CD4-positive, alpha-beta T cell treated with Interleukin-21 for 1 hour (primary cell): Measurements from ENCODE around the gene RUNX1.

Experiments used
- DNase-seq: peaks from one replicate; pipeline ENCODE4 v3.0.0-alpha.2; 2020

Gene RUNX1

DNA sequence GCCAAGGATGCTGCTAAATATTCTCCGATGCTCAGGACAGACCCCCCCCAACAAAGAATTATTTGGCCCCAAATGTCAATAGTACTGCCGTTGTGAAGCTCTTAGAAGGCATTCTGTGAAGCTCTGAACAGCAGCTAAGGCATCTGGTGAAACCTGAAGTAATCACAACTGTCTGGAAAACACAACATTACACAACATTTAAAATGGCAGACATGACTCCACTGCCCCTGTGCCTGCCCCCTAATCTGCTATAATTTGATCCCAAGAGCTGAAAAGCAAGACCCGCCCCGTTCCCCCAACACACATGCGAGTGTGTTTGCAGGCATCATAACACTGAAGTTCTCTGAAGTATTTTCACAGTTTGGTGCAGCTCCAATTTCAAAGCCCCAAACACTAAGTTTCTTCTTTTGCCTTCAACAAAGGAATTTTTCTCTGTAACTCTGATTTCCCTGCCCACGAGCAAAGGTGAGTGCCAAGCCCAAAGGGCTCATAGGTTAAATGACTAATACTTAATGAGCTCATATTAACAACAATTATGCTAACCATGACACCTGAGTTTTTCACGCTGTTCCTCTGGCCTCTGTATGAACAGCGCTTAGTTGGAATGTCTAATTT, 251.1 kb downstream of the RUNX1 start:
- no peak for DNase-seq

DNA sequence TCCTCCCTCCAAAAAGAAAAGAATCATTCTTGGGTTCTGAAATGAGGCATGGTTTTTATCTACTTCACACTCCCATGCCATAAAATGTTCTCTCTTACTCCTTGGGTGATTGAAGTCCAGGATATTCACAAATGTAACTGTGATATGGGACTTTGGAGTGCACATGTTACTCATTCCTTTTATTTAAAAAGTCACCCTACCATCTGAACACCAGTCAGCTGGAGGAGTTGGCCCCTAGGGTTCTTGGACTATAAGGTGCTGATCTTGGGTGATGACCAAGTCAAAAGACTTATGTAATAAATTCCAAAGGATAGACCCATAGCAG, 251.9 kb downstream of the RUNX1 start:
- no peak for DNase-seq

DNA sequence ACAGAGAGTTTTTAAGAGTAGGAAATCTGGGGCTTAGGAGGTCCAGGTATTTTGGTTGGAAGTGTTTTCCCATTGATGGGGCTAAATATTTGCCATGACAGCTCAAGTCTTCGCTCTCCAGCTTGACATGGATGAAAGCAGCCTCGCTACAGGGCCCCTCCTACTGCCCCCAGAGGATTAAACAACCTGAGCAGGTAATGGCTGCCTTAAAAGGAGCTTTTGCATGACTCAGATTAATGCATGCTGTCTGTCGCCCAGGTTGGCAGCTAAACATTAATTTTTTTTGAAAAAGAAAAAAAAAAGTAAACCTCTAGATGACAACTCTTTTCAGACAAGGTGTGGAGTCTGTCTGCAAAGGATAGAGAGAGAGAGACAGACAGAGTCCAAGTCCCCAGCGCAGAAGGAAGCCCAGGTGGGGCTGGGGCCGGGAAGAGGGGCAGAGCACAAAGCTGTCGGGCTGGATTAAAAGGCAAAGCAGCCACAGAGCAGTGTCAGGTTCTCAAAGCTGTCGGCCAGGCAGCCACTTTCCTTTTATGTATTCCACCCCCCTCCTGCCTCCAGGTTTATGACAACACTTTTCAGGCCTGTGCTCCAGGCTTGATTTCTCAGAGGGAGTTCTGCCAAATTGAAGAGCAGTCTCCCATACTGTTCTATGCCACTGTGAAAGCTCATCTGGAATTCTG, 252.4 kb downstream of the RUNX1 start:
- DNase-seq: no peak

DNA sequence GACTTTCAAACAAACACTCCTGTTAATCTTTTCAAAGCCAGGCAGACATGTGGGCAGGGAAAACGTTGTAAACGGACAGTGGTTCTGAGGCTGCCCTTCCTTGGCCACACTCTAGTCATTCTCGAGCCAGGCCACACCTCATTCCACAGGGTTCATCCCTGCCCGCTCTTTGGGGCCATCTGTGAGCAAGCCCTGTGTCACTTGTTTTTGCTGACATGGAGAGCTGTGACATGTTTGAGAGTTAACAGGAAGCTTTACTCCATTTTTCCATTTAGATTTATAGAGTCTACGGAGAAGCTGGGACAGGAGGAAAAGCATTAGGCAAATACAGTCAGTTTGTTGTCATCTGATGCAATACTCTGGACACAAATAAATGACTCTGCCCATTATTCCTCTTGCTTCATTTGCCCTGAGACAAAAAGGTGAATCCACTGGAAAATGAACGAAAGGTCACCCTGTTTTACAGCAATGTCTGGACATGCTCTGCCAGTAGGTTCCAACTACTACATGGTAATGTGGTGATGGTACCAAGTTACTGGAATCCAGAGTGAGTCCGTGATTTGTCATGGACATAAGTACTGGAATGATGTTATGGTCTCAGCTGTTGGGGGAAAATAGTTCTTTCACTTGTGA, 253.4 kb downstream of the RUNX1 start:
- no peak for DNase-seq

DNA sequence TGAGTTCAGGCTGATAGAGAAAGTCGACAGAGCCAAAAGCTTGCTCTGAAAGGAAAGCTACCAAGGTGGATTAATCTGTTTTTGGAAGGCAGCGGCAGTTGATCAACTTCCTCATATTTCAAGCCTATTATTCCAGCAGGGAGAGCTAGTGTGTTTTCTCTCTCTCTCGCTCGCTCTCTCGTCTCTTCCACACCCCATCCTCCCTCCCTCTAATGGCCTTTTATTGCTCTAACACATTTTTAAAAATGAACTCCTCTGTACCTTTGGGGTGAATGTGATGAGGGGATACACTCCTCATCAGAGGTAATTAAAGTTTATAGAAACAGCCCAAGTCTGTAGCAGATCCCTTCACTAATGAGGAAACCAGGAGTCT, 253.9 kb downstream of the RUNX1 start:
- DNase-seq: no peak

DNA sequence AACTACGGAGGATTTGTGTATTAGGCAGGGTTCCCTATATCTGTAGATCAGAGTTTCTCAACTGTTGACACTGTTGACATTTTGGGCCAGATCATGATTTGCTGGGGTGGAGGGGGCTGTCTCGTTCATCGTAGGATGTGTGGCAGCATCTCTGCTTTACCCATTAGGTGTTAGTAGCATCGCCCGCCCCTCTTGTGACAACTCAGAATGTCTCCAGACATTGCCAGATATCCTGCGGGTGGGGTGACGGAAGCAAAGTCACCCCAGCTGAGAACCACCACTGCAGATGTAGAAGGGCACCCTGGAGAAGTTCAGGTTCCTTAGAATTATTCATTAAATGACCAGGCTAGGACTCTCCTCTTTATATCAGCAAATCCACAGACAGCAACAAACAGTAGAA, 254.4 kb downstream of the RUNX1 start:
- no peak for DNase-seq

DNA sequence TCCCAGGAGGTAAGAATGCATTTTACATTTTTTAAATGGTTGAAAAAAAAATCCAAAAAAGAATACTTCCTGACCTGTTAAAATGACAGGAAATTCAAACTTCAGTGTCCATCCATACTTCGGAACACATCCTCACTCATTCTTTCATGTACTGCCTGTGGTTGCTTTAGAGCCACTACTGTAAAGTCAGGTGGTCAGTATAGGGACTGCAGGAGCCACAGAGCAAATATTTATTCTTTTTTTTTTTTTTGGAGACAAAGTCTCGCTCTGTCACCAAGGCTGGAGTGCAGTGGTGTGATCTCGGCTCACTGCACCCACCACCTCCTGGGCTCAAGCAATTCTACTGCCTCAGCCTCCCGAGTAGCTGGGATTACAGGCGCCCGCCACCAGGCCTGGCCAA, 255.6 kb downstream of the RUNX1 start:
- no peak for DNase-seq

DNA sequence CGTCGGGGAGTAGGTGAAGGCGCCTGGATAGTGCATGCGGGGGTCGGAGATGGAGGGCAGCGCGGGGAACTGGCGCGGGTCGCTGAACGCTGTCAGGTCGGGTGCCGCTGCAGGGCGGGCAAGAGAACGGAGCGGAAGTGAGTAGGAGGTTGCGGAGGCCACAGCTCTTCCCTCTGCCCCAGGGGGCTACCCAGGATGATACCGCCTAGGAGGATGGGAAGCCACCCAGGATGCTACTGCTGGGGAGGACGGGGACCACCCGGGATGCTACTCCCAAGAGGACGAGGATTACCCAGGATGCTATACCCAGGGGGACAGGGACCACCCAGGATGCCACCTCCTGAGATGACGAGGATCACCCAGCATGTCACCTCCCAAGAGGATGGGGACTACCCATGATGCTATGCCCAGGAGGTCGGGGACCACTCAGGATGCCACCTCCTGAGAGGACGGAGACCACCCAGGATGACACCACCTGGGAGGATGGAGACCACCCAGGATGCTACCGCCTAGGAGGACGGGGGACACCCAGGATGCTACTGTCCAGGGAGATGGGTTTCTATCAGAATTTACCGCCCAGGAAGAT, 256.5 kb downstream of the RUNX1 start:
- DNase-seq: no peak

DNA sequence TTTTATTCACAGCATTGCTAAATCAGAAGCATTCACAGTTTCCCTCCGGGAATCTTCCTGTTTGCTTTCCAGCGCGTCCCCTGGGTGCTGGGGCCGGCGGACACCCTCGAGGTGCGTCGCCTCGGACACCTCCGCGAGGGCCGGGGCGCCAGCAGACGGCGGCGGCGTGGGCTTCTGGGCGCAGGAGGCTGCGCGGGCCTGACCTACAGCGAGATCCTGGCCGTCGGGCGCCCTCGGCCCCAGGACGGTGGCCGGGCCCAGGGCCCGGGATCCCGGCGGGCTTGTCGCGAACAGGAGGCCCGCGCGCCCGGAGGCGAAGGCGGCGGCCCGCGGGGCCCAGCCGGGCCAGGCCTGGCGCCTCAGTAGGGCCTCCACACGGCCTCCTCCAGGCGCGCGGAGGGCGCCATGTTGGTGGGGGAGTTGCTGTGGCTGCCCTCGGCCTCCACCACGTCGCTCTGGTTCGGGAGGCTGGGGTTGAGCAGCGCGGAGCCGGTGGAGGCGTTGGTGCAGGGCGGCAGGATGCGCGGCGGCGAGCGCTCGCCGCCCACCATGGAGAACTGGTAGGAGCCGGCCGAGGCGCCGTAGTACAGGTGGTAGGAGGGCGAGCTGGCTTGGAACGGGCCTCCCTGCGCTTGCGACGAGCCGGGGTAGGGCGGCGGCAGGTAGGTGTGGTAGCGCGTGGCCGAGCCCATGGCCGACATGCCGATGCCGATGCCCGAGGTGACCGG, 257.2 kb downstream of the RUNX1 start:
- DNase-seq: no peak

DNA sequence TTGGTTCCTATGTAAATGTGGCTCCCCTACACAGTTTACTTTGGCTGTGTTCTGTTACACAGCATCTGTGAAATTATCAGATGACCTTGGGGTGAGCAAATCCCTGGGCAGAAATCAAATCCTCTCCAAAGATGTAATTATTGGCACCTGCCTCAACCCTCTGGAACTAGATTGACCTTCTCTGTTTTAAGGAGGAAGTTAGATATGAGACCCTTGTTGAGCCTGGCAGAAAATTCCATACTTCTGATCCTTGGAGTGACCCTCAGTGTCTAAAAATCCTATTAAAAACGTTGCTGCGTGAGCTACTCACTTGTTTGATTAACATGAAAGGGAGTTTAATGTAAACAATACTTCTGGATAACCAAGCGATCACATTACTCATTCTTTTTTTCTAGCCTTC, 258.3 kb downstream of the RUNX1 start:
- DNase-seq: no peak

DNA sequence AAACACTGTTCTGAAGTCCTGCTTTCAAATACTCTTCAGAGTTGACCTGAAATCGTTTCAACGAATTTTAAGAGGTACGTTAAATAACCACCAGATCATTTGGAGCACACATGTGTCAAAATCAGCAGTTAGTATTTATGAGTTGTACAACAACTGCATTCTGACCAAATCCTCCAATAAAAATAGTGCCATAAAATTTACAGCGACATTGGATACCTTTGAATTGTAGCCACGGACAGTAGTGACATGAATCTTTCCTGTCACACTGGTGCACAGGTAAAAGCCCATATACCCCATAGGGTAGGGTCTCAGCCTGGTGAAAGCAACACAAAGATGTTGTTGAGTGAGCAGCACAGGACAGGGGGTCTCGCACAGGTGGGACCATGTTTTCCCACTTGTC, 258.8 kb downstream of the RUNX1 start:
- DNase-seq: no peak

DNA sequence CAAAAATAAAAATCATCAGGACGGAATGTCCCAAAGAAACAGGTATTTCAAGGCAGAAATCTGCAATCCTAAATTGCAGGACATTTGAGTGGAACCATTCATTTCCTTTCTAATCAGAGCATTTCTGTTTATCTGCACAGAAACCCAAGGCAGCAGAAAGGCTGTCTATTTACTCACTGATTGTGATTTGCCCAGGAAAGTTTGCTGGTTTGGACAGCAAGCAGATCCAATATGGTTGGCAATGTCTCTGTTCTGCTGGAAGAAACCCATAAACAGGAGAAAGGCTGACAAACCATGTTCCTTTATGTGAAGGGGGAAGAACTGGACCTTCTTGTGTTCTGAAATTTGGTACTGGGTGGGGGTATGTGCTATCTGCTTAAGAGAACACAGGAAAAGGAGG, 260.2 kb downstream of the RUNX1 start:
- DNase-seq: no peak

DNA sequence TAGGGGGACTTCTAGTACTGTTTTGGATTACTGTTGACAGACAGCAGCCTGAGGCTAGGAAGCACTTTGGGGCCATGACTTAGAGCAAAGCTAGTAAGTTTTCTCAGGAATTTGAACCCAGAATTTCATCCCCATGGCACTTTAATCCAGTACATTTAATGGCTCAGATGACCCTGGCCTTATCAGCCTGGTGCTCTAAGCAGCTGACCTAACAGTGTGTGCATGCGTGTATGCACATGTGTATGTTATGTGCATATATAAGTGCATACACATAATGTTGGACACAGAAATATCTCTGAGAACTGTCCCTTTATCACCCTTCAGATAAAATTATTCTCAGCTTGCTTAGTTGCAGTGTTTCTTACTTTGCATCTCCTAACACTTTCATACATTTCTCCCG, 265.3 kb downstream of the RUNX1 start:
- no peak for DNase-seq

DNA sequence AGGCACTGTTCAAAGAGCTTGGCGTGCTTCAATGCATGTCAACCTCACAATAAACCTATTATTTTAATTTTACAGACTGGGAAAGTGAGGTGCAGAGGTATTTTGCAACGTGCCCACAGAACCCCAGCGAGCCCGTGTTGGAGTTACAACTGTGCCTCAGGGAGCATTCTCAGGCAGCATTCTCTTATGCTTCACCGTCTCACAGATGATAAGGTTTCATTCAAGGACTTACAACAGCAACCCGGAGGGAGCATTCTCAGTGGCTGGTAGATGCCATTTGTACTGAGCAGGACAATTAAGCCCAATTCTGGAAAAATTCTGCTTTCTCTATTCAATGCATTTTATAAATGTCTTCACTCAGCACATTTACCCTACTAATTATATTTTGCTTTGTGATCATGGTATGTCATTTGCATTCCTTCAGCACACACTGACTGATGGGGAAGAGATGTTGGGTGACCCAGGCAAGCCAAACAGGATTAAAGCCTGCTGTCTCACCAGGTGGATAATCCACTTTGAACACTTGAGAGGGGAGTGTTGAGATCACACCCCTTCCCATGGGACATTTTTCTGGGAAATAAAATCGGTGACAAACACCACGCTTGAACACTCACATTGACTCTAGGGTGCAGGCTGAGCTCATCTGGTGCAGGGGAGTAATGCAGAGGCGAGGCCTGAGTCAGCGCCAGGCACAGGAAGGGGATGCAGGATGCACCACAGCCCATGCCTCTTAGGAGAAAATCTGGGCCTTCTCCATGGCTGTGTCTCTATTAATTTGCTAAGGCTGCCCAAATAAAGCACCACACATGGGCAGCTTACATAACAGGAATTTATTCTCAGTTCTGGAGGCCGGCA, 266.4 kb downstream of the RUNX1 start:
- no peak for DNase-seq

DNA sequence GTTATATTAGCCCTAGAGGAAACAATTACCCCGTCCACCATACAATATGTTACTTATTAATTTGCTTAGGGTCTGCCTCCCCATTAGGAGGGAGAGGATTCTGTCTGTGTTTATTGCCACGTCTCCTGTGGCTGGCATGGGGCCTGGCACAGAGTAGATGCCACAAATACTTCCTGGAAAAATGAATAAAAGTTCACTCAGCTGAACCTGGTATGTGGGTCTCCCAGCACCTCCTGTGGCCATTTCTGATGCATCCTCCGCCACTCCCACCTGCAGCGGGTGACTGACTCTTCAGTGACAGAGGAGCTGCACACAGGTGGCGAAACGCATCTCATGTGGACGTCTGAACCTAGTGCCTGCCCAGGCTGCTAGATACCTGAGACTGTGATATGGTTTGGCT, 267.6 kb downstream of the RUNX1 start:
- no peak for DNase-seq

DNA sequence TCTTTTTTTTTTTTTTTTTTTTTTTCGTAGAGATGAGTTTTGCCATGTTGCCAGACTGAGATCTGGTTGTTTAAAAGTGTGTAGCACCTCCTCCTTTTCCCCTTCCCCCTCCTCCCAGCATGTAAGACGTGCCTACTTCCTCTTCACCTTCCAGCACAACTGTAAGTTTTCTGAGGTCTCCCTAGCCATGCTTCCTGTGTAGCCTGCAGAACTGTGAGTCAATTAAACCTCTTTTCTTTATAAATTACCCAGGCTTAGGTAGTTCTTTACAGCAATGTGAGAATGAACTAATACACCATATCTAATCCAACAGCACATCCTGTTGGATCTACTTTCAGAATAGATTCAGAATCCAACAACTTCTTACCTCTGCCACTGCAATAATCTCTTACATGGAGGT, 269.2 kb downstream of the RUNX1 start:
- no peak for DNase-seq

DNA sequence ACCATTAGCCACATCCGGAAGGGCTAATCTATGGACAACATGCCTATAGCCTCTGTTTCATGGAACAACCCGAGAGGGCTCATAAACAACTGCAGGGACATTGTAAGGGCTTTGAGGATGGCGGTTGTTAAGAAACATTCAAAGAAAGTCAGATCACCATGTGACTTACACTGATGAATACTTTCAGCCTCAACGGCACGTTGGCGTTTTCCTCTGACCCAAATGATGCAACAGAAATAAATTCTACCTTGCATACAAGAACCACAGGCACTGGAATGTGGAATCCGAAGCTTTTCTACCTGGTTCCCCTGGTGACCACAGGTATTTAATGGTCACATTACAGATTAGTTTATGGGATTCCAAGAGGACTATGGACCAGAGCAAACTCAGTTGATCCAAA, 273.3 kb downstream of the RUNX1 start:
- DNase-seq: no peak

DNA sequence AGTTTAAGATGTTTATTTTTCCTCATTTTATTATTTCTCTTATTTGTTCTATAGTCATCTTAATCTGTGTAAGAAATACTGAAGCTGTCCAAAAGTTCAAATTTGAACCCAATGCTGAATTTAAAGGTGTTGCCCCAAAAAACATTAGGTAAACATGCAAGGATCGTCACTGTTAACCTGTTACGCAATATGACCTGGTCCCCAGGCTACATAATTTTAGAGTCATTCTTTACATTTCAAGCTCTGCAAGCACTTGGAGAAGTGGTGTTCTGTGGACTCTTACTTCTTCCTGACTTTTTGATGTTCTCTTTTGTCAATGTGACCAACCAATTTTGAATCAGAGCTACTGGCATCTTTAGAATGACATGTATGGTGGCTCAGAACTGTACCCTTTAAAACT, 274.4 kb downstream of the RUNX1 start:
- DNase-seq: no peak

DNA sequence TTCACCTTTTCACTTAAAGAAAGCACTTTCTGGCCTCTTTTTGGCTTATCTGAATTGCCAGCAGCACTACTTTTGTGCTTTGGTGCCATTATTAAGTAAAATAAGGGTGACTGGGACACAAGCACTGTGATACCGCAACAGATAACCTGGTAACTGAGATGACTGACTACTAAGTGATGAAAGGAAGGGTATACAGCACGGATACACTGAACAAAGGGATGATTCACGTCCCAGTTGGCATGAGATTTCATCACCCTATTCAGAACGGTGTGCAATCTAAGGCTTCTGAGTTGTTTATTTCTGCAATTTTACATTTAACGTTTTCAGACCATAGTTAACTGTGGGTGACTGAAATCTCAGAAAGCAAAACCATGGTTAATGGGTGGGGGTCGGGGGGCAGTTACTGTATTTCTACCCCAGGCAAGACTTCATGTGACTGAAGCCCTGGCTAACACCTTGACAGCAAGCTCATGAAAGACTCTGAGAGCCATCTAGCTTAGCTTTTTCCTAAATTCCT, 277.5 kb downstream of the RUNX1 start:
- no peak for DNase-seq

DNA sequence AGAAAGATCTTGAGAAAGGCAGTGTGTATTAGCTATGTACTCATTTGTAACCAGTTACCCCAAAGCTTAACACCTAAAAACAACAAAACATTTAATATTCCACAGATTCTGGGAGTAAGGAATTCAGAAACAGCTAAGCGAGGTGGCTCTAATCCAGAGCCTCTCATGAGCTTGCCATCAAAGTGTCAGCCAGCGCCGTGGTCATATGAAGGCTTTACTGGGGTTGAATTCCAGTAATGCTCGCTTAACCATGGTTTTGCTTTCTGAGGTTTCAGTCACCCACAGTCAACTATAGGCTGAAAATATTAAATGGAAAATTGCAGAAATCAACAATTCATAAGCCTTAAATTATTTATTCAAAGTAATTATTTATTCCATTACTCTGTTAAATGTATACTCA, 278.5 kb downstream of the RUNX1 start:
- no peak for DNase-seq

DNA sequence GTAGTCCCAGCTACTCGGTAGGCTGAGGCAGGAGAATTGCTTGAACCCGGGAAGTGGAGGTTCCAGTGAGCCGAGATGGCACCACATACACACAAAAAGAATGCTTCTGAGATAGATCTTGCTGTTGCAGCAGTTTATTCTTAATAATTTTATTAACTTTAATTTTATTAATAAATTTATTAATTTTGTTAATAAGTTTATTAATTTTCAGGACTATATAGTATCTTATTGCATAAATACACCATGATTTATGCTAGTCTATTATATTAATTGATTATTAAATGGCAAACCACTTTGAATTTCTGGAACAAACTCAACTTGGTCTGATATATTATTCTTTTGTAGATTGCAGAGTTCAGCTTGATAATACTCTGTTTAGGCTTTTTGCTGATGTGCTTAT, 280.8 kb downstream of the RUNX1 start:
- DNase-seq: no peak

DNA sequence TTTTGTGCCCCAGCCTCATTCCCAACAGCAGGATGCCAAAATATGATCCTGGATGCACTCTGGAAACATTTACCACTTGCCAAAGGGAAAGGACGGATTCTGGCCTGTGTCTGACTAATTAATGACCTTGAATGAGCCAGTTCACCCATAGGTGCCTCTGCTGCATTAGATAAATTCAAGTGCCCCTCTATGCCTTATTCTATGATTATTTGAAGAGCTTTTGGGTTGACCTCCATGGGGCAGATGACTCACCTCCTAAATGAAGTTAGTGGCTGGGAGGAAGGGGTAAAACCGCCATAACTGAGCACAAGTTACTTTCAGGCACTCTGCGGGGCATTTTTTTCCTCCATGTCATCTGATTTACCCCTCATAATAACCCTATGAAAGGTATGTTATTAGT, 282.2 kb downstream of the RUNX1 start:
- no peak for DNase-seq

DNA sequence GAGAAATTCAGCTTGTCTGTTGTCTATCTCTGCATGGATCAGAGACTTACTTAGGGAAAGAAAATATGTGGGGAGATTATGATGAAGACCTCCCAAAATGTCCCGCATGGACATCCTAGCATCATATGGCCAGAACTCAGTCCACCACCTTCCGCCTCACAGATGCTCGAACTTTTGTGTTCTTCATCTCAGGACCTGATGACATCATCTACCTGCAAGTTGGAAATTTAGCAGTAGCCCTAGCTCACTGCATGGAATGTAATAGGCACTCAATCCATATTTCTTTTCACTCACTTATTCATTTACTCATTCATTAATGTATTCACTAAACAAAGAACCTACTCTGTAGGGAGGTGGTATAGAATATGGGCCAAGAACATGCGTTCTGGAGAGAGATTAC, 283.5 kb downstream of the RUNX1 start:
- DNase-seq: no peak
